NCI-H2171 treated with DMSO at 0.1 percent for 48 hours (cell line): ENCODE measurements around the gene CARD11.

Experiments used
- DNase-seq: peaks from one replicate; lab custom pipeline; 2025; lab: John Stamatoyannopoulos, UW

The CARD11 gene

GRCh38 chr7:2940466-2940865 lies 103.2 kb downstream of the CARD11 start:
- DNase-seq = no peak

DNA sequence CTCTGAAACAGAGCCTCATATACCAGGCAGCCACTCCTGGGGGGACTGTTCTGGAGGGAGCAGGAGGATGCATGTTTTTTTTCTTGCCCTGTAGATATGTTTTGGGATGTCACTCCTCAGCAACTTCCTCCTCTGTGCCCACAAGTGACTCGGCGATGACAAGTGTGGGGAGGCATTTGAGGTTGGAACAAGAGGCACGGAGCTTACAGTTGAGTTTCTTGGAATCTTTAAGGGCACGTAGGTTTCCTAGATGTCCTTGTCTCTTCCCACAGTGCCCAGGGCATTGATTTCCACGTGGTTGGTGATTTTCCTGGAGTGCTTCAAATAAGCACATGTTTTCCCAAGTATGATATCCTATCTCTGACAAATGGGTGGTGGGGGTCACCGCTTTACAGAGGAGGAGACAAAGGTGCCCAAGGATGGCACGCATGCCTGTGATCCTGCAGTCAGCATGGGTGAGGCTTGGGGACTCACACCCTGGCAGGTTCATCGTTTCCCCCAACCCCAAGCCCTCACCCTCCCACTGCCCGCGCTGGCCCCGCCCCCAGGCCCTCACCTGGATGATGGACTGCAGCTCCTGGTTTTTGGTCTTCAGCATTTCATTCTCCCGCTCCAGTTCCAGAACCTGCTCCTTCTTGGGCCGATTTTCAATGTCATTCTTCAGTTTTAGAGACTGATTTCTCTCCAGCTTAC lies 104.3 kb downstream of the CARD11 start:
- DNase-seq = no peak

DNA sequence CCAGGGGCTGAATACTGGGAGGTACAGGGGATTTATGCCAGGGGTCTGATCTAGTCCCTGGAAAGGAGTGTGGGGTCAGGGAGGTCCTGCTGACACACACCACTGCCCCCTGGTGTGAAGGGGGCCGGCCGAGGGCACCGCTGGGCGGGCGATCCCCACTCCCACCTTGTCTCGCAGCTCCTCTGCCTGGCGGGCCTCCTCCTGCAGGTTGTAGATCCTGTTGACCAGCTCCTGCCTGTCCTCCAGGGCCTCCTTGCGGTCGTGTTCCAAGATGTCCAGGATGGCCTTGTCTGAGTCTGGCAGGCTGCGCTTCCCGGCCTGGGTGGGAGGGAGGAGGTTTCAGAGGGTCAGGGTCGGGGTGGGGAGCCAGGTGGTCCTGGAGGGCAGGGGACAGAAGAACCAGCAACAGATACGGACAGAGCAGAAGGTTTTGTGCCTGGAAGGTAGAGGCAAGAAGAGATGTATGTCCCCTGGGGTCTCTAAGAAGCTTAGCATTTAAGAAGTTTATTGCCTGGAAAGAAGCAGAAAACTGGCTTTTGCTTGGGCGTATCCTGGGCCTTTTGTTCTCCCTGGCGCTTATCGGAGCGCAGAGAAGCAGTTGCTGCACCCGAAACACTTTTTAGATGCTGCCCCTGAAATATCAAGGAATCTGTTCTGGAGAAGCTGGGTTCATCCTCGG lies 105.0 kb downstream of the CARD11 start:
- no peak for DNase-seq

- DNase-seq = no peak
Measured at GRCh38 chr7:2937701-2938513, 105.8 kb downstream of the CARD11 start.

DNA sequence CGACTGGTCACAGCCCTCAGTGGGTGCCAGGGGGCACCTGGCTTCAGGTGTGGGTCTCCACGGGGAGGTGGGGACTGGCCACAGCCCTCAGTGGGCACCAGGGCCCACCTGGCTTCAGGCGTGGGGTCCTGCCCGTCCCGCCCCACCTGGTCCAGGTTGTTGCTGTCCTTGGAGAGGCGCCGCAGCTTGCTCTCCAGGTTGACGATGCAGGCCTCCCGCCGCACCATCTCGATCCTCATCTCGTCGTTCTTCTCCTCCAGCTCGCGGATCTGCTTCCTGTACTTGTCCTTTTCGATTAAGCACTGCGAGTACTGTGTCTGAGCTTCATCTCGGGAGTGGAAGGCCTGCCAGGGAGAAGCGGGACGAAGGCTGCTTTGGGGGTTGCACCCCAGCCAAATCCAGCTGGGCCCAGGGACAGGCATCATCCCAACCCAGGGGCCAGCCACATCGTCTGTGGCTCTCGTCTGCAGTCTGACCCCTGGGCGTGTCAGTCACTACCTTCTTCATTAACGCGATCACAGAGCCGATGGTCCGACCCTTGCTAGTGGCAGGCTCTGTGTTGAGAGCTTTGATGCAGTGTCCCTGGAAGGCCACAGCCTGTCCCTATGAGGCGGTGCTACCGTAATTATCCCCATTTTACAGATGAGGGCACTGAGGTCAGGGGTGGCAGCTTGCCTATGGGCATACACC lies 106.6 kb downstream of the CARD11 start:
- no peak for DNase-seq

- no peak for DNase-seq
Measured at GRCh38 chr7:2936301-2936700, 107.4 kb downstream of the CARD11 start.

- DNase-seq = no peak
Measured at GRCh38 chr7:2934984-2935740, 108.5 kb downstream of the CARD11 start.

DNA sequence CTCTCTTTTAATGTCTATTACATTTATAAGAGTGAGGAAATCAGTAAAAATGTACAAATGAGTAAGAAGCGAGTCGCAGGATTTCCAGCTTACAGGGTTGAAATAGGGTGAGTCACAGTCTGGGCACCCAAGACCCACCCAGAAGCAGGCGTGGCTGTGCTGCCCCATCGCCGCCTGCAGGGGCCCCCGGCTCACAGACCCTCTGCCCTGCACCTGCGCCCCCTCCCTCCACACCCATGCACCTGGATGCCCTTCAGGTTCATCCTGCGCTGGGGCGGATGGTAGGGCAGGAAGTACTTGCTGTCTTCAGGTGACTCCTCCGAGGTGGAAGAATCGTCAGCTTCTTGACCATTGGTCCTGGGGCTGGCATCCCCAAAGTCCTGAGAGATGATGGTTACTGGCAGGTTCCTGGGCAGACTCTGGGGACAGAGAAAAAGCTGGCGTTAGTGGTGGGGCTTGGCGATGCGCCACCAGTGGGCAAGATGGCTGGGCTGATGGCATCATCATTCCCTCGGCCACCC lies 109.4 kb downstream of the CARD11 start:
- DNase-seq = no peak

DNA sequence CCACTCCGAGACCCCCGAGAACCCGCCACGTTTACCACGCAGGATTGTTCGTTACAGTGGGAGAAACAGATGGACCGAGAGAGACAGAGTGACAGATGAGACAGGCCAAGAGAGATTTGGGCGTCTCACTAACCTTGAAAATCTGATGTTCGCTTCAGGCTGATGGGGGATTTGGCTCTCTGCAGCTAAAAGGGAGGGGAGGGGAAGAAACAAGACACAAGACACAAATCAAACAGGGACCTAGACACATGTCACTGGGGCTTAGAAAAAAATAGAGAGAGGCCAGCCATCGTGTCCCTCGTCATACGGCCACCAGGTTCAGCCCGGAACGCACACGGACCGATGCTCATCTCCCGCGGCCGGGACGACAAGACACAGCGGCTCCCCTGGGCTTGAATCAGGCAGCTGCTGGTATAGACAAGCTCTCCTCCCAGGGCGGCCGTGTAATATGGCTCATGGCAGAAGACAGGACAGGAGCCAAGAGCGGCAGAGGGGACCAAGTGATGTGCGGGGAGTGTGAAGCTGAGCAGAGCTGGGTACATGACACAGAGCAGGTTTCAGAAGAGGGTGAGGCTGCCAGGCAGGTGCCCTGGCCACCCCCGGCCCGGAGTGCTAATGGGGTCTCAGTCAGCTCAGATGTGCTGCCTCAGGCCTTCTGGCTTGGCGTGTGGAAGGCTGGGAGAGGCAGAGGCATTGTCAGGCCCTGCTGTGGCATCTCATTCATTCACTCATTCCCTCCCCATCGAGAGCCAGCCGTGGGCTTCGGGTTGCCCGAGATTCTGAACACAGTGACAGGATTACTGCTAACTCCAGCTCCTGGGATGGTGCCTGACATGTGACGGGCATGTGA lies 111.0 kb downstream of the CARD11 start:
- no peak for DNase-seq

DNA sequence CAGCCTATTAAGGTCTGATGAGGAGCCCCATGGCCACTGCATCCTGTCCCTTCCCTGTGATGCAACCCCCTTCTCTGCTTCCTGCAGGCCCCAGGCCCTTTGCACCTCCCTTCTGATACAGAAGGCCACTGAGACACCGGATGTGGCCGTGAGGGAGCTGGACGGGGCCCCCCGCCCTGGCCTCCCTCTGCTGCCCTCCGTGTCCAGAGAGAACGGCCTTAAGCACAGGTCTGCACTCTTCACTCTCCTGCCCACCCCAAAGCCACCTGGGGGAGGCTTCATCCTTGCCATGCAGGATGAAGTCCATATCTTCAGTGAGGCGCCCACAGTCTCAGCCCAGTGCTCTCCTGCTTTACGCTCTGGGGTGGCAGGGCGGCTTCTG lies 112.6 kb downstream of the CARD11 start:
- no peak for DNase-seq

GRCh38 chr7:2930310-2931033 lies 113.2 kb downstream of the CARD11 start:
- no peak for DNase-seq

DNA sequence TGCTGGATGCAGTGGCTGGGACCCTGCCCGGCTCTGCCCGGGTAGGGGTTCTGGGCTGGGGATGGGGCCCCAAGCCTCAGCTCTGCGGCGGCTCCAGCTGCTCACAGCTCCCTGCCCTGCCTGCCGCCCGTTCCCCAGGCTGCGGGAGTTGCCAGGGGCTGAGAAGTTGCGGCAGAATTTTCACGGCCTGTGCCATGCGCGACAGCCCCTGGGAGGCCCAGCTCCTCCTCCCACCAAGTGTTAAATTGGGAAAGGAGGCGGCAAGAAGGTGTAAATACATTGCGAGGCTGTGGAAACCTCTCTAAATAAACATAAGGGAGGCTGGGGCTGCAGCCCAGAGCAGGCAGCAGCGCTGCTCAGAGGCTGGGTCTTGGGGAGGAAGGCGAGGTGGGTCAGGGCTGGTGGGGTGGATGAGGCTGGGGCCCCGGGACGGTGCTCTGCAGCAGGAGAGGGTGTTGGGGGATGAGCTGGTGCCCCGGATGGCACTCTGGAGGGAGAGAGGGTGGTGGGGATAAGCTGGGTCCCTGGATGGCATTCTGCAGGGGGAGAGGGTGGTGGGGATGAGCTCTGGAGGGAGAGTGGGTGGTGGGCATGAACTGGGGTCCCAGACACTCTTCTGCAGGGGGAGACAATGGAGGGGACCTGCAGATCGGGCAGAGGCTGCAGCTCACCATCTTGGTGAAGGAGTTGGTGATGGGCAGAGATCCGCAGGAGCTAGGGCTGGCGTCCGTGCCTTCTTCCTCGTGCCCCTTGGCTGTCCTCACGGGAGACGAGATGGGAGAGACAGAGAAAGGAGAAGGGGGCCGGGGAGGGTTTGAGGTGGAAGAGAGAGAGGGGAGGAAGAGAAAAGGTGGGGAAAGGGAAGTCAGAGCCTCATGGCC lies 114.1 kb downstream of the CARD11 start:
- peak; percentile 86 for DNase-seq

GRCh38 chr7:2928613-2929311 lies 114.9 kb downstream of the CARD11 start:
- DNase-seq = peak; percentile 86

DNA sequence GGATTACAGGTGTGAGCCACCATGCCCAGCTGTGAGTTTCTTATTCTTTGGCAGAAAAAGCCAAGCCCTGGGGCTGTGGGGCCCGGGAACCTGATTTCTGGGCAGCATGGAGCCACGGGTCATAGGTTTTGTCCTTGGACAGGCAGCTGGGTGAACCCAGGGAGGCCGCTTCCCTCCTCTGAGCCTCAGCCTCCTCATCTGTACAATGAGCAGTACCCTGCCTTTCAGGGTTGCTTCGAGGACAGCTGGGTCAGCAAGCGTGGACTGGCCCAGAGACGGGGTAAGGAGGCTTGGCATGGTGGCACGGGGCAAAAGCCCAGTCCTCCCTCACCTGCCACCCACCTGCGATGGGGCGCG lies 115.4 kb downstream of the CARD11 start:
- no peak for DNase-seq

GRCh38 chr7:2927592-2927991 lies 116.1 kb downstream of the CARD11 start:
- DNase-seq = no peak

GRCh38 chr7:2926896-2927405 lies 116.7 kb downstream of the CARD11 start:
- DNase-seq = no peak

GRCh38 chr7:2926120-2926895 lies 117.4 kb downstream of the CARD11 start:
- no peak for DNase-seq
